Cardiac fibroblast (primary cell): Measurements from ENCODE around the gene ITGA3.

ENCODE experiments used
- DNase-seq, 2 donors: peaks; one replicate each; pipeline versions ENCODE4 v3.0.0 to v3.0.0-alpha.2; 2010; ENCODE audit warnings: low read depth in 2 of 2
- H3K4me3 ChIP-seq, 2 donors: replicated peaks in 1 of 2; 1 replicate in 1 of 2; 2 replicates in 1 of 2; pipeline ENCODE4 v1.5.1; 2011; ENCODE audit warnings: low read depth in 2 of 2, low read length in 2 of 2, mild to moderate bottlenecking in 2 of 2, moderate library complexity in 1 of 2
- CTCF ChIP-seq: IDR thresholded peaks from one replicate; pipeline ENCODE4 v1.5.1; 2011; ENCODE audit warnings: low read depth, mild to moderate bottlenecking, low read length, inconsistent platforms

Gene ITGA3

GRCh38 chr17:50096758-50097157 is 40.8 kb downstream of the ITGA3 start:
- DNase-seq, result no peak
- no peak overlapping the region for H3K4me3 ChIP-seq
- TF ChIP-seq CTCF, result no peak

GRCh38 chr17:50097455-50097854 is 41.5 kb downstream of the ITGA3 start:
- TF ChIP-seq CTCF, result no peak
- DNase-seq, result no peak
- no peak overlapping the region for H3K4me3 ChIP-seq

- H3K4me3 ChIP-seq, result no peak overlapping the region
- TF ChIP-seq CTCF, result no peak
- no peak for DNase-seq
Measured at GRCh38 chr17:50097926-50098325, 42.0 kb downstream of the ITGA3 start.

GRCh38 chr17:50098583-50098982 is 42.7 kb downstream of the ITGA3 start:
- TF ChIP-seq CTCF, result no peak
- no peak for DNase-seq
- no peak overlapping the region for H3K4me3 ChIP-seq

- DNase-seq, result no peak
- H3K4me3 ChIP-seq, result no peak overlapping the region
Measured at GRCh38 chr17:50099003-50099402, 43.1 kb downstream of the ITGA3 start.

GRCh38 chr17:50100480-50100883 is 44.6 kb downstream of the ITGA3 start:
- DNase-seq, result no peak
- H3K4me3 ChIP-seq, result no peak overlapping the region
- TF ChIP-seq CTCF, result no peak

More at GRCh38 chr17:50099003-50099402, 43.1 kb downstream of the ITGA3 start:
- TF ChIP-seq CTCF, result no peak

- no peak for DNase-seq
- no peak for TF ChIP-seq CTCF
- H3K4me3 ChIP-seq, result no peak overlapping the region
Measured at GRCh38 chr17:50100921-50101345, 45.0 kb downstream of the ITGA3 start.
